CD8-positive, alpha-beta memory T cell (primary cell): ENCODE results near the gene PLA2G4A. TPM values are rescaled to one million over a fixed set of nuclear protein-coding genes. Genes with fewer than 3 reads are reported as not detected.

Source experiments
- CTCF ChIA-PET: fragments of 350-600 bp; sonication (Branson Sonifier 250); formaldehyde crosslinking; loops from one replicate; lab custom pipeline; 2021; ENCODE audit warnings: antibody characterized with exemption; lab: Charles Lee
- POLR2A ChIA-PET: fragments of 350-600 bp; sonication (Branson Sonifier 250); formaldehyde crosslinking; loops from one replicate; lab custom pipeline; 2021; ENCODE audit warnings: antibody characterized with exemption; lab: Charles Lee
- DNase-seq, 5 donors: peaks; one replicate each; pipeline versions ENCODE4 v3.0.0 to v3.0.0-alpha.2; 2020 to 2022; ENCODE audit warnings: mixed read lengths in 1 of 5
- H3K27ac ChIP-seq: one replicate; pipeline ENCODE4 v1.7.0; 2013; ENCODE audit warnings: low read depth, mild to moderate bottlenecking, low read length, moderate library complexity
- H3K27me3 ChIP-seq: 2 replicates; pipeline ENCODE4 v1.7.0; 2013; ENCODE audit warnings: low read length, mild to moderate bottlenecking; ENCODE audit not compliant: insufficient read depth, poor library complexity, severe bottlenecking
- H3K36me3 ChIP-seq: 2 replicates; pipeline ENCODE4 v1.7.0; 2013; ENCODE audit warnings: mild to moderate bottlenecking, low read length, moderate library complexity; ENCODE audit not compliant: insufficient read depth
- H3K4me1 ChIP-seq: 2 replicates; pipeline ENCODE4 v1.7.0; 2013; ENCODE audit warnings: mild to moderate bottlenecking, low read length, moderate library complexity; ENCODE audit not compliant: insufficient read depth
- H3K4me3 ChIP-seq: 2 replicates; pipeline ENCODE4 v1.7.0; 2013; ENCODE audit warnings: mild to moderate bottlenecking, low read length
- H3K9me3 ChIP-seq: 2 replicates; pipeline ENCODE4 v1.7.0; 2013; ENCODE audit warnings: mild to moderate bottlenecking, low read length
- H3K27ac Mint-ChIP-seq, 8 donors: one replicate each; pipeline ENCODE4 v1.8.0; 2020 to 2021; ENCODE audit warnings: mixed read lengths in 8 of 8, mild to moderate bottlenecking in 6 of 8, inconsistent platforms in 3 of 8, moderate library complexity in 3 of 8
- H3K27me3 Mint-ChIP-seq, 2 donors: one replicate each; pipeline ENCODE4 v1.8.0; 2020 to 2021; ENCODE audit warnings: mixed read lengths in 2 of 2, mild to moderate bottlenecking in 1 of 2, moderate library complexity in 1 of 2
- H3K36me3 Mint-ChIP-seq, 3 donors: one replicate each; pipeline ENCODE4 v1.8.0; 2020 to 2021; ENCODE audit warnings: mixed read lengths in 3 of 3, inconsistent platforms in 1 of 3, mild to moderate bottlenecking in 1 of 3
- H3K4me1 Mint-ChIP-seq, 3 donors: one replicate each; pipeline ENCODE4 v1.8.0; 2020 to 2021; ENCODE audit warnings: mixed read lengths in 3 of 3, inconsistent platforms in 1 of 3, mild to moderate bottlenecking in 1 of 3
- H3K4me3 Mint-ChIP-seq, 7 donors: one replicate each; pipeline ENCODE4 v1.8.0; 2020 to 2021; ENCODE audit warnings: mixed read lengths in 7 of 7, mild to moderate bottlenecking in 6 of 7, moderate library complexity in 4 of 7, inconsistent platforms in 2 of 7
- H3K9me3 Mint-ChIP-seq, 5 donors: one replicate each; pipeline ENCODE4 v1.8.0; 2020 to 2022; ENCODE audit warnings: mixed read lengths in 5 of 5, mild to moderate bottlenecking in 3 of 5, moderate library complexity in 2 of 5, inconsistent platforms in 1 of 5
- polyA plus RNA-seq: library from polyadenylated mRNA; unstranded; fragments of 300-500 nt; fragmentation: Illumina TruSeq; gene quantifications from one replicate; pipeline ENCODE4 v1.2.3, GENCODE V29; 2021
- total RNA-seq, 2 experiments: library from RNA; stranded (reverse); gene quantifications; one replicate each; pipeline ENCODE4 v1.2.3, GENCODE V29; 2021

The PLA2G4A gene
- total and polyA plus RNA-seq, 3 experiments from 2014 or later: 1.1 to 1.5 TPM; not detected in 1

DNA sequence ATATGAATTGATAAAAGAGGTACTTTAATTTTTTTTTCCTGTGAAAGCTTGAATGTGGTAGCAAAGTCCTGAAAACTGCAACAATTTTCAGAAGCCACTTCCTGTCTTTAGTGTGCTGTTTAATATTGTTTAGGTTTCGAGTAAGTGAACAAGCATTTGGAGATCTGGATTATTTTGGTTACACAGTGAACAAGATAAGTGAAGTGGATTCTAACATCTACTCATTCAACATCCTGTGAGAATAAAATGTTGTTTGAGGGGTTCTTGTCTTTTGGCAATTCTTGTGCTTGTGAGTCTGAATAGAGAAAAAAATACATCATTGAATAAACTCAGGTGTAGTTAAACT, 35.2 kb upstream of the PLA2G4A start:
- Histone ChIP-seq H3K9me3 (no peaks in the 10 kb centered on the region), H3K4me3 (no peak overlapping the region), H3K4me1 (no peaks in the 10 kb centered on the region), H3K27me3 (no peaks in the 10 kb centered on the region), H3K27ac (no peak overlapping the region), H3K36me3 (no peaks in the 10 kb centered on the region)
- H3K9me3 Mint-ChIP-seq: peaks cover 0 to 3% (median 0%) of the 10 kb centered on the region in 5 donors
- DNase-seq: no peak
- ChIA-PET CTCF (no interaction called here), POLR2A (no interaction called here)
- H3K4me3 Mint-ChIP-seq: no peak overlapping the region
- H3K36me3 Mint-ChIP-seq: no peaks in the 10 kb centered on the region
- H3K27me3 Mint-ChIP-seq: peaks cover 0 to 1% of the 10 kb centered on the region in 2 donors
- H3K4me1 Mint-ChIP-seq: no peaks in the 10 kb centered on the region
- H3K27ac Mint-ChIP-seq: no peak overlapping the region

DNA sequence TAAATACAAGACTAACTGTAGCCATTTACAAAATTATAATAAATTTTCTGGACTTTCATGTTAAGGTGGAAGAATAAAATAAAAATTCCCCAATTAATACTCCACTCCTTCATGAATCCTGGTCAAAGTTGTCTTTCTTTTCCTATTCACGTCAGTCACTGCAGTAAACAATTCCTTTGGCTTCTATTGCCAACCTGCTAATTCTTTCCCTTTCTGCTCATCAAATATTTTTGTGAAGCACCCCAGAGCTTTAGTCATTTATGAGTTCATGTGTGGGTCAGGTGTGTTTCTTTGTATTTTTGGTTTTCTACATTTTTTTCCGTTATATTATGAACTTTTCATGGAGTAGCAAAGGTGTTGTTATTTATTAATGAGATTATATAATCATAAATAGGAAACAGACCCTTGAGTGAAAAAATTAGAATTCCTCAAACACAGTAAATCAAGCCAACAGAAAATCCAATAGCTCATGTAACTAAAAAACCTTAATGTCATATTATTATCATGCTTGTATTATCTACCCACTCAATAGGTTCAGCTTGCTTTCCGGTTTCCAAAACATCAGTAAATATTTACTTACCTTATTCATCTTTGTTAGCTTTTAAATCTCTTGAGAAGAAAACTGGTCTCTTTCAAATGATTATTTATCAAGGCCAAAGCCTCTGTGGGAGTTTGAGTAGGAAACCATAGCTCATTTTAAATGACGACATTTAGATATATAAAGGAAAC, 29.6 kb upstream of the PLA2G4A start:
- H3K27me3 ChIP-seq: no peaks in the 10 kb centered on the region
- Mint-ChIP-seq H3K36me3 (no peaks in the 10 kb centered on the region), H3K27ac (no peak overlapping the region), H3K4me1 (no peaks in the 10 kb centered on the region), H3K4me3 (no peak overlapping the region), H3K27me3 (peaks cover 0 to 1% of the 10 kb centered on the region in 2 donors), H3K9me3 (peaks cover 0 to 3% (median 0%) of the 10 kb centered on the region in 5 donors)
- H3K36me3 ChIP-seq: no peaks in the 10 kb centered on the region
- no peak for DNase-seq
- POLR2A ChIA-PET: no interaction called here
- no peak overlapping the region for H3K27ac ChIP-seq
- H3K9me3 ChIP-seq: no peaks in the 10 kb centered on the region
- H3K4me3 ChIP-seq: no peak overlapping the region
- H3K4me1 ChIP-seq: no peaks in the 10 kb centered on the region
- CTCF ChIA-PET: no interaction called here

DNA sequence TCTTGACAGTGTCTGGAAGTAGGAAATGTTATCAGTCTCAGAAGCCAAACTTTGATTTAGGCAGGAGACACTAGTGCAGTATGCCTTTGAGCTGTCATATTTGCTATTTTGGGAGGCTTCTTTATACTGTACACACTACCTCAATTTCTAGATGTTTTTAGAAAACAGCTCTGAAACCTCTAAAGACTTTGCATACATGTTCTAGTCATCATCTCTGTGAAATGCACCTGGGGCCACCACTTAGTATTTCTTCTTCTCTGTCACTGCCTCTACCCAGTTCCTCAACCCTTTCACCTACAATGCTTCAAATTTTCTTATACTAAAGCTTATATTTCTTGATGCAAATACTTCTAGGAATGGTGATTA, 29.1 kb upstream of the PLA2G4A start:
- H3K36me3 ChIP-seq: no peaks in the 10 kb centered on the region
- peaks cover 0 to 1% of the 10 kb centered on the region in 2 donors for H3K27me3 Mint-ChIP-seq
- no peaks in the 10 kb centered on the region for H3K36me3 Mint-ChIP-seq
- H3K4me3 Mint-ChIP-seq: no peak overlapping the region
- no peak for DNase-seq
- H3K4me3 ChIP-seq: no peak overlapping the region
- ChIA-PET POLR2A (no interaction called here), CTCF (no interaction called here)
- no peak overlapping the region for H3K27ac Mint-ChIP-seq
- no peak overlapping the region for H3K27ac ChIP-seq
- no peaks in the 10 kb centered on the region for H3K4me1 Mint-ChIP-seq
- H3K9me3 Mint-ChIP-seq: peaks cover 0 to 3% (median 0%) of the 10 kb centered on the region in 5 donors
- H3K4me1 ChIP-seq: no peaks in the 10 kb centered on the region
- H3K27me3 ChIP-seq: no peaks in the 10 kb centered on the region
- no peaks in the 10 kb centered on the region for H3K9me3 ChIP-seq

DNA sequence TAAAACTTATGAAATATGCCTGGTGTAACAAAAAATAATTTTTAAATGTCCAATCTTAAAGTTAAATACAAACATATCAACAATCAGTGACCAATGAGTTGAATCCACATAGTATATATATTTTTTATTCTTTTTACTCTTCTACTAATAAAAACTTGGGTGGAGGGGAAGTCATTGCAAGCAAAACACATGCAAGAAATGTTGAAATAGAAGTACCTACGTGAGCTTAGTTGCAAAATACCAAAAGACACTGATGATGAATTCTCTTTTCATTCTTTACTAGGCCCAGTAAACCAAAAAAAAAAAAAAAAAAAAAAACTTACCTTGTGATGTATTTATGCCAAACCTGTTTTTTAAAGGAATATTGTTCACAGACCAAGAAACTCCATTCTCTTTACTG, 26.4 kb upstream of the PLA2G4A start:
- Histone ChIP-seq H3K4me1 (no peaks in the 10 kb centered on the region), H3K27ac (no peak overlapping the region), H3K4me3 (no peak overlapping the region), H3K27me3 (no peaks in the 10 kb centered on the region), H3K9me3 (no peaks in the 10 kb centered on the region), H3K36me3 (no peaks in the 10 kb centered on the region)
- Mint-ChIP-seq H3K4me3 (no peak overlapping the region), H3K9me3 (peaks cover 0 to 4% (median 0%) of the 10 kb centered on the region in 5 donors), H3K27ac (no peak overlapping the region), H3K36me3 (no peaks in the 10 kb centered on the region), H3K4me1 (no peaks in the 10 kb centered on the region), H3K27me3 (no peaks in the 10 kb centered on the region)
- no peak for DNase-seq
- ChIA-PET POLR2A (no interaction called here), CTCF (no interaction called here)

DNA sequence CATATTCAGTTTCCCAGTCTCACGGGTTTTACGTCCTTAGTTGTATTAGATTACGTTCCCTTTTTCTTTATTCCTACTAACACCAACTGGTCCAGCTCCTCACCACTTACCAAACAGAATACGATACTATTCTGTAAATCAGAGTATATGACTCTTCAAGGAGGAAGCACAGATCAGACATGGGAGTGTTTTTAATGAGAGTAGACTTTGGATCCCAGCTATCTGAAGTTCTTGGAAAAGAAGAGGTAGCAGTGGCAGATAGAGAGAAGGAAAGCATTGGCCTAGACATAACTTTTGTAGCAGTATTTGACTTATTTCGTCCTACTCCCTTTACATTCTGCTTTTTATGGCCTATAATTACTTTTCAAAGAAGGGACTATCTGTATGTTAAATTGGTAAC, 24.1 kb upstream of the PLA2G4A start:
- Mint-ChIP-seq H3K36me3 (no peaks in the 10 kb centered on the region), H3K27ac (no peak overlapping the region), H3K9me3 (peaks cover 0 to 4% (median 0%) of the 10 kb centered on the region in 5 donors), H3K4me3 (no peak overlapping the region), H3K27me3 (no peaks in the 10 kb centered on the region), H3K4me1 (no peaks in the 10 kb centered on the region)
- DNase-seq: no peak
- Histone ChIP-seq H3K36me3 (no peaks in the 10 kb centered on the region), H3K27me3 (no peaks in the 10 kb centered on the region), H3K4me3 (no peak overlapping the region), H3K27ac (no peak overlapping the region), H3K4me1 (no peaks in the 10 kb centered on the region), H3K9me3 (no peaks in the 10 kb centered on the region)
- ChIA-PET POLR2A (no interaction called here), CTCF (no interaction called here)

DNA sequence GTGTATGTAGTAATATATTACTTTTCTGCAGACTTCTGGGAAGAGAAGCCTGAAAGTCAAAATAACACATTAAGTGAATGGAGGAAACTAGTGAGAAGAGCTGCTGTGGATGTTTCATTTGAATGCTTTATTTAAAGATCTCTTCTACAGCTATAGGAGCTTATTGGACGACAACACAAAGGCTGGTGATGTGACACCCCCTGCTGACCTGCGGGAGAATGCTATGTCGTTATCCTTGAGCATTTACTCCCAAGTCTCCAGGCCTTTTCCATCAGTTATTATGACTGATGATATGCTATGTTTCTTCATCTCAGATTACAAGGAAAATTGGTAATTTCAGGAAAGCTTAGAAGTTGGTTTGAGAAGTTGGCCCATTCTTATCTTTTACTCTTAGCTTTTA, 22.3 kb upstream of the PLA2G4A start:
- Histone ChIP-seq H3K27ac (no peak overlapping the region), H3K36me3 (no peaks in the 10 kb centered on the region), H3K9me3 (no peaks in the 10 kb centered on the region), H3K27me3 (no peaks in the 10 kb centered on the region), H3K4me1 (no peaks in the 10 kb centered on the region), H3K4me3 (no peak overlapping the region)
- no peak for DNase-seq
- Mint-ChIP-seq H3K9me3 (peaks cover 0 to 4% (median 0%) of the 10 kb centered on the region in 5 donors), H3K36me3 (no peaks in the 10 kb centered on the region), H3K4me1 (no peaks in the 10 kb centered on the region), H3K27me3 (no peaks in the 10 kb centered on the region), H3K4me3 (no peak overlapping the region), H3K27ac (no peak overlapping the region)
- ChIA-PET CTCF (no interaction called here), POLR2A (no interaction called here)

DNA sequence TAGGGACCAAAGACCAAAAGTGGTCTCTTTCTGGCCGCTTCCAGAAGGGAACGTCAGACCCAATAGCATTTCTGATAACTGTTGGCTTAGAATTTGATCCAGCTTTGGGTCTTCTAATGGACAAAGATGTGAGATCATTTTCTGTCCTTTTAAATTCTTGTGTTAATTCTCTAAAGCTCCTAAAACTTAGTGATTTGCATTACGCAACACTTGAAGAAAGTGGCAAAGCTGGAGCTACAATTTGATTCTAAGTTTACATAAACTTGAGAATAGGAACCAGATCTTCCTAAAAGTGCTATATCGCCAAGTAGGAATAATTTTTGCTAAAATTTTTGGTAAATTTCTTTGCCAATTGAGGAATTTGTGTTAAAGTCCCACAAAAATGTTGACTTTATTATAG, 21.6 kb upstream of the PLA2G4A start:
- Histone ChIP-seq H3K4me1 (no peaks in the 10 kb centered on the region), H3K36me3 (no peaks in the 10 kb centered on the region), H3K9me3 (no peaks in the 10 kb centered on the region), H3K4me3 (no peak overlapping the region), H3K27me3 (no peaks in the 10 kb centered on the region), H3K27ac (no peak overlapping the region)
- Mint-ChIP-seq H3K27ac (no peak overlapping the region), H3K9me3 (peaks cover 0 to 4% (median 0%) of the 10 kb centered on the region in 5 donors), H3K4me3 (no peak overlapping the region), H3K36me3 (no peaks in the 10 kb centered on the region), H3K27me3 (no peaks in the 10 kb centered on the region), H3K4me1 (no peaks in the 10 kb centered on the region)
- ChIA-PET CTCF (no interaction called here), POLR2A (no interaction called here)
- no peak for DNase-seq

DNA sequence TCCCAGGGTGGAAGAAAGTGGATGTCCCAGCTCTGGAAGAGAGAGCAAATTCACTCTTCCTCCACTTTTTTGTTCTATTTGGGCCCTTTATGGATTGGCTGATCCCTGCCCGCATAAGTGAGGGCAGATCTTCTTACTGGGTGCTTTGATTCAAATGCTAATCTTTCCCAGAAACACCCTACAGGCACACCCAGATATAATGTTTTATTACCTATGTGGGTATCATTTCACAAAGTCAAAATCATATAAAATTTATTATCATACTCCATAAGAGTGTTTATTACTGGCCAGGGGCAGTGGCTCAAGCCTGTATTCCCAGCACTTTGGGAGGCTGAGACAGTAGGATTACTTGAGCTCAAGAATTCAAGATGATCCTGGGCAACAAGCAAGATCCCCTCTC, 16.9 kb upstream of the PLA2G4A start:
- Histone ChIP-seq H3K27ac (no peak overlapping the region), H3K4me1 (no peaks in the 10 kb centered on the region), H3K27me3 (no peaks in the 10 kb centered on the region), H3K4me3 (no peak overlapping the region), H3K9me3 (no peaks in the 10 kb centered on the region), H3K36me3 (no peaks in the 10 kb centered on the region)
- Mint-ChIP-seq H3K9me3 (peaks cover 0 to 5% (median 0%) of the 10 kb centered on the region in 5 donors), H3K4me1 (no peaks in the 10 kb centered on the region), H3K36me3 (no peaks in the 10 kb centered on the region), H3K27me3 (no peaks in the 10 kb centered on the region), H3K27ac (no peak overlapping the region), H3K4me3 (no peak overlapping the region)
- ChIA-PET POLR2A (no interaction called here), CTCF (no interaction called here)
- DNase-seq: no peak
